GM18858 (cell line): ENCODE results near the gene MATN3.

Experiments used
- ATAC-seq: cut with Tn5 transposase; IDR thresholded peaks from one replicate; pipeline ENCODE4 v1.9.1; 2021; ENCODE audit not compliant: unreplicated experiment

Gene MATN3

GRCh38 chr2:20040489-20041172 is 28.2 kb upstream of the MATN3 start:
- ATAC-seq: no peak

DNA sequence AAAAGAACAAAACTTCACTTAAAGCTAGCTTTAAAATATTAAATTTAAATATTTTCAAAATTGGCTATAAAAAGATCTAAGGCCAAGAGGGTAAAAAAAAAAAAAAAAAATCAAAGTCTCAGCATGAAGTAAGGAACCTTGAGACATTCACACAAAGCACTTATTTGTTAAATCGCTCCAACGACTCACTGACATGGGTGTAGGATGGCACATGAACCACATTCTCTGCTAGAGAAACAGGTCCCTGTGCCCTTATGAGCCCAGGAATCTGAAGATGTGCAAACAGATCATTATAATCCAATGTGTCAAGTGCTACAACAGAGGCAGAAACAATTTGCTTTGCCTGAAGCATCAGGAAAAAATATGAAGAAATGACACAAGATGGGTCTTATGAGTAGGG is 25.2 kb upstream of the MATN3 start:
- no peak for ATAC-seq

DNA sequence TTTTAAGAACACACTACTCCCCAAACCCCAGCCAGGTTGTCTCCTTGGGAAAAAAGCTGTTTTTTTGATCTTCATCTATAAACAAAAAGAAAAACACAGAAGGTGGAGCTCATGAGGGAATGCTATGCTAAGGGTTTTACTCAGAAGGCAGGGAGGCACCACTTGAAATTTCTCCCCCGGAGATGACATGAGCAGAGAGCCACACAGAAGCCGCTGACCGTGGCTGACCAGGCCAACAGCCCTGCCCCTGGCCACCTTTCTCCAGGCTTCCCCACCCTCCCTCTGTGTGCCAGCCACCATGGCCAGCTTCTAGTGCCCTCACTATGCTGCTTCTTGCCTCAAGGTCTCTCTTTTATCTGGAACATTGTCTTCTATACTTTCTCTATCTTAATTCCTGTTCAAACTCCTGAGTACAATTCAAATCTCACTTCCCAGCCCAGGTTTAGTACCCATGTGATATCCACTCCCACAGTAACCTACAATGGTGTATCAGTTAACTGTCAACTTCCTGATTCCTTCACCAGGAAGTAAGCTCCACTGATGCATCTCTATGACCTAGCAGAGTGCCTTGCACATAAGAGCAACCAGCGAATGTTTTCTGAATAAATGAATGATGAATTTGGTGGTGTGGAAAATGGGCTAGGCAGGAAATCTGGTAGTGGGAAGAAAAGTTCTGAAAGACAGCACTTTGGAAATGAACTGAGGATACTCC is 23.6 kb upstream of the MATN3 start:
- ATAC-seq: peak; percentile 50

GRCh38 chr2:20034821-20035220 is 22.4 kb upstream of the MATN3 start:
- no peak for ATAC-seq

GRCh38 chr2:20034218-20034617 is 21.8 kb upstream of the MATN3 start:
- ATAC-seq: no peak

- ATAC-seq: no peak
Observed at GRCh38 chr2:20033322-20033721, 20.9 kb upstream of the MATN3 start.

GRCh38 chr2:20030224-20030623 is 17.8 kb upstream of the MATN3 start:
- no peak for ATAC-seq

DNA sequence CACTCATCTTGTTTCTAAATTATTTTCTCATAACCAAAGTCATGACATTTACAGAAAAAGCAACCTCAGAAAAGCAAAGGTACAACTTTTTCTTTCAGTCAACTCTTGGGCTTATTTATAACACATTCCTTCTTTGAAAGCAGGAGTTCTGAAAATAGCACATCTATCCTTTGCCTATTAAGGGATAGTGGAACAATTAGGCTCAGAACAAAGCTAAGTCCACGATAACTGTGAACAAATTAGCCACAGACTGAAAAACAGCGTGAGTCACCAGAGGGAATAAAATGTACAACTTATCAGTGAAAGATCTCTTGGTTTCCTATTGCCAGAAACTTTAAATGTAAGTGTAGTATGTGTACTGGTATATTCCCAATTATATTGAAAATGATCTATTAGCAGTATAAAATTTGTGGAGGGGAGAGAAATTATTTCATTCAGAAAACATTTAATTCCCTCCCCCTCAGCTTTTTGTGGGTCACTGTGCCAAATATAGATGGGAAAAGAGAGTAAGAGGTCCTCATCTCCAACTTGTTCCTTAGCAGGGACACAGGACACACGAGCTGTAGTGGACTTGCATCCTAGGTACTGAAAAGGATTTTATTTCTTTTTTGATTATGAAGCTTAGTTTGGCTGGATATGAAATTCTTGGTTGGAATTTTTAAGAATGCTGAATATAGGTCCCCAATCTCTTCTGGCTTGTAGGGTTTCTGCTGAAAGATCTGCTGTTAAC is 15.4 kb upstream of the MATN3 start:
- no peak for ATAC-seq

DNA sequence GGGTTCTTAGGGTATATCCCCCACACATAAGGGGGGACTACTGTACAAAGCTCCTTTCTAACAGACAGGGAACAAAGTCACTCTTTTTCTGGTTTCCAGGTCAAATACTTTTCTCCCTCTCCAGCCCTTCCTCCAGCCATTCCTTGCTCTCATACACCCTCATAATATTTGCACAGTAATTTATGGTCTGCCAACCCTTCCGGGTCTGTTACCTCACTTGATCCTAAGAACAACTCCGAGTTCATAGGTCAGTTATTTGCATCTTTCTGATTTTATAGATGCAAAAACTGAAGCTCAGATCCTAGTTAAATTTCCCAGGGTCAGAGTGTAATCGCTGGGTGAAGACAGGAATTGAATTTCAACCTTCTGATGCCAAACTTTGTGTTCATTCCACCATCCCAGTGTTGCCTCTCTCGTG is 14.8 kb upstream of the MATN3 start:
- ATAC-seq: no peak

DNA sequence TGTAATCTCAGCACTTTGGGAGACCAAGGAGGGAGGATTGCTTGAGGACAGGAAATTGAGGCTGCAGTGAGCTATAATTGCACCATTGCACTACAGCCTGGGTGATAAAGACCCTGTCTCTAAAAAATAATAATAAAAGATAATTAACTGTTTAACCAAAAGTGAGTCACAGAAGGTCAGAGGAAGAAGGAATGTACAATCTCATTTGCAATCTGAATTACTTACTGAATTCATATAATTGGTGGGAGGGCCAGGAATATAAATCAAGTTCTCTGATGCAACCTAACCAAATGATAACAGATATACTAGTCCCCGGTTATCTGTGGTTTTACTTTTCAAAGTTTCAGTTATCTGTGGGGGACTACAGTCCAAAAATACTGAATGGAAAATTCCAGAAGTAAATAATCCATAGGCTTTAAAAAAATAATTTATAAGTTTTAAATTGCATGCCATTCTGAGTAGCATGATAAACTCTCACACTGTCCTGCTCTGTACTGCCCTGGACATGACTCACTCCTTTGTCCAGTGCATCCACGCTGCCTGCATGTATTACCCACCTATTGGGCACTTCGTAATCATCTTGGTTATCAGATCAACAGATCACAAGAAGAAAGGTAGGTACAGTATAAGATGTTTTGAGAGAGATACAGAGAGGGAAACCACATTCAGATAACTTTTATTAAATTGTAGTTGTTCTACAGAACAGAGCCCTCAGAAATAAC is 12.8 kb upstream of the MATN3 start:
- ATAC-seq: no peak

DNA sequence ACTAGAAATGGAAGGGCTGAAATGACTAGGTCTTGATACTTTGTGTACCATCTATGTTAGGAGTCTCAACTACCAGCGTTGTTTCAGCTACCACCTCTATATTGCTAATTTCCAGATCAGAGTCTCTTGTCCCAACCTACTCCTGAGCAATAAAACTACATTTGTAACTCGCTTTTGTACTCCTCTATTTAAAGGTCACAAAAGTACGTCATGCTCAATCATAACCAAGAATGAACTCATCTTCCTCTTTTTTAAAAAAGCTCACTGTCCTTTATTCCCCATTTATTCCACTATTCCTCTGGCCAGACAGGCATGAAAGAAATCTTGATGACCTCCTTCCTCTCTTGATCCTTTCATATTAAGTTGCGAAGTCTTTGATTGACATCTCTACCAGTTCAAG is 11.2 kb upstream of the MATN3 start:
- ATAC-seq: no peak

DNA sequence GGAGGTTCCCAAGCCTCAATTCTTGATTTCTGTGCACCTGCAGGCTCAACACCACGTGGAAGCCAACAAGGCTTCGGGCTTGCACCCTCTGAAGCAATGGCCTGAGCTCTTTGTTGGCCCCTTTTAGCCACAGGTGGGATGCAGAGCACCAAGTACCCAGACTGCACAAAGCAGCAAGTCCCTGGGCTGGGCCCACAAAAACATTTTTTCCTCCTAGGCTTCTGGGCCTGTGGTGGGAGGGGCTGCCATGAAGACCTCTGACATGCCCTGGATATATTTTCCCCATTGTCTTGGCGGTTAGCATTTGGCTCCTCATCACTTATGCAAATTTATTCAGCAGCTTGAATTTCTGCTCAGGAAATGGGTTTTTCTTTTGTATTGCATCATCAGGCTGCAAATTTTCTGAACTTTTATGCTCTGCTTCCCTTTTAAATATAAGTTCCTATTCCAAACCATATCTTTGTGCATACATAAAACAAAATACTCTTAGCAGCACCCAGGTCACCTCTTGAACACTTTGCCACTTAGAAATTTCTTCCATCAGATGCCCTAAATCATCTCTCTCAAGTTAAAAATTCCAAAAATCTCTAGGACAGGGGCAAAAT is 9.0 kb upstream of the MATN3 start:
- no peak for ATAC-seq

- ATAC-seq: no peak
Observed at GRCh38 chr2:20019747-20020146, 7.3 kb upstream of the MATN3 start.

GRCh38 chr2:20018601-20019152 is 6.2 kb upstream of the MATN3 start:
- no peak for ATAC-seq

DNA sequence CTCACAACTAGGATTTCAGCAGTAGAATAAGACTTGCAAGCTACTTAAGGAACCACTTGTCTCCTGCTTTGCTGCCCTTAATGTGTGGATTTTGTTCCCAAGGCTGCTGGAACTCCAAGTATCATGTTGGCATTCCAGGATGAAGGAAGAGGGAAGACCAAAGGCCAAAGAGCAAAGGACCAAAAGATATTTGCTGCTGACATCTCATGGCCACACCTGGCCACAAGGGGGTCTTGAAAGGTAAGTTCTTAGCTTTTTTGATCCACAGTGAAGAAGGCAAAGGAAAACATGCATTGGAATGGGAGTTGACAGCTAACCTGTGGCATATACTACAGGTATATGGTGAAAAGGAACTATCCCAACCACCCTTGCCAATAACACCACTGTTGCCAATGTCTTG is 3.9 kb upstream of the MATN3 start:
- no peak for ATAC-seq

DNA sequence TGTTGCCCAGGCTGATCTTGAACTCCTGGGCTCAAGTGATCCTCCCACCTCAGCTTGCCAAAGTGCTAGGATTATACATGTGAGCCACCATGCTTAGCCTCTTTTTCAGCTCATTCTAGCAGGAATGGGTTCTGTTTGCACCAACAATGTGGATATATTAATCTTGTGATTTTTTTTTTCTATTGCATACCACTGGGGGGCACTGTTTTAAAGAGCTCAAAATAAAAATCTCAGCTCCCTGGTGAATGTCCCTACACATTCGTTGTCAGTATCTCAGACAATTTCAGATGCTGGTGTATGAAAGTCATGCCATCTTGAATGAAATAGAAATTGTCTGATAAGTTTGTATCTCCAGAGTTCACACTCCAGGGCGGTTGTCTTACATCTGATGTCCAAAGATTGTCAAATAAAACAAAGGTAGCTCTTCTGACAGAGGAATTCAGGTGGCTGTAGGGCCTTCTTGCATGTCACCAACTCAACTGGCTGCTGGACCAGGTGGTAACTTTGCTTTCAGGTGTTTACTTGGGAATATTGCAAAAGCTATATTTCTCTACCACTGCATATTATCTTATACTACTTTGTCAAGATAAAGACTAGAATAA is 3.1 kb upstream of the MATN3 start:
- ATAC-seq: no peak

GRCh38 chr2:20013126-20013849 is 820 bp upstream of the MATN3 start:
- ATAC-seq: no peak

- ATAC-seq: no peak
Observed at GRCh38 chr2:20012032-20012281, 511 bp downstream of the MATN3 start.

- no peak for ATAC-seq
Observed at GRCh38 chr2:20011276-20012031, 1.0 kb downstream of the MATN3 start.
